HG02623 (cell line): ENCODE measurements around the gene MAPKAP1.
"Not testable (repeated sequence)": the region's sequence is repeated elsewhere in the genome, so short reads cannot be mapped to it uniquely, and the experiment has no call there.

Experiments
- ATAC-seq: cut with Tn5 transposase; IDR thresholded peaks from one replicate; pipeline ENCODE4 v1.9.1; 2021; ENCODE audit warnings: moderate library complexity; ENCODE audit not compliant: unreplicated experiment

The MAPKAP1 gene

DNA sequence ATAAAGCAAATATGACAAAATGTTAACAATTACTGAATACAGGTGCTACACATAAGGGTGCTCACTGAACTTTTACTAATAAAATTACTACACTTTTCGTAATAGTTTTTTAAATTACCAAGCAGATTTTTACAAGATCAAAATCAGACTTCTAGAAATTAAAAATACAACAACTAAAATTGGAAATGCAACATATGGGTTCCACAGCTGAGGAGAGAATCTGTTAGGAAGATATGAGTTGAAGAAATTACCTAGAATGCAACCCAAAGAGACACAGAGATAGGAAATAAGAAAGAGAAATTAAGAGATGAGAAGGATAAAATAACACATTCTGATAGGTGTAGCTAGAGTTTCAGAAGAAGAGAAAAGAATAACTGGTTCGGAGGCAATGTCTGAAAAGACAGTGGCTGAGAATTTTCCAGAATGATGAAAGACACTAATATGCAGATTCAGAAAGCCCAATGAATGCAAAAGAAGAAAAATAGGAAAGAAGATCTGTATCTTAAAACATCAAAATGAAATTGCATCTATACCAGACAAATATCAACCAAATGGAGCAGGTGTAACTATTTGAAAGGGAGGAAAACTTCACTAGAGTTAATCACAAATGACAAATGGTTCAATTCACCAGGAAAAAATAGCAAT is 95.8 kb downstream of the MAPKAP1 start:
- no peak for ATAC-seq

DNA sequence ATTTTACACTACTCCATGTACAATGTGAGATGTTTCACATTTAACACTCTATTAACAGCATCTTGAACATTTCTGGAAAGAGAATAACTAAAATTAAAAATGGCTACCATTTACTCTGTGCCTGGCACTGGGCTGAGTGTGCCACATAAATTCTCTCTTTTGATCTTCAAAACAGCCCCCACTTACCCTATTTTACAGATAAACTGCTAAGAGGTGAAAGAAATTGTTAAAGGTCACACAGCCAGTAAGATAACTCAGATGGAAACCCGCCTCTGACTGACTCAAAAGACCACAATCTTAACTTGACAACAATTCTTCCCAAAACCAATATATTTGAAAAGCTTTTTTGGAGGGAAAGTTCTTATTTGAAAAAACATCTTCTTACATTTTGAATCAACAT is 97.3 kb downstream of the MAPKAP1 start:
- ATAC-seq = no peak

DNA sequence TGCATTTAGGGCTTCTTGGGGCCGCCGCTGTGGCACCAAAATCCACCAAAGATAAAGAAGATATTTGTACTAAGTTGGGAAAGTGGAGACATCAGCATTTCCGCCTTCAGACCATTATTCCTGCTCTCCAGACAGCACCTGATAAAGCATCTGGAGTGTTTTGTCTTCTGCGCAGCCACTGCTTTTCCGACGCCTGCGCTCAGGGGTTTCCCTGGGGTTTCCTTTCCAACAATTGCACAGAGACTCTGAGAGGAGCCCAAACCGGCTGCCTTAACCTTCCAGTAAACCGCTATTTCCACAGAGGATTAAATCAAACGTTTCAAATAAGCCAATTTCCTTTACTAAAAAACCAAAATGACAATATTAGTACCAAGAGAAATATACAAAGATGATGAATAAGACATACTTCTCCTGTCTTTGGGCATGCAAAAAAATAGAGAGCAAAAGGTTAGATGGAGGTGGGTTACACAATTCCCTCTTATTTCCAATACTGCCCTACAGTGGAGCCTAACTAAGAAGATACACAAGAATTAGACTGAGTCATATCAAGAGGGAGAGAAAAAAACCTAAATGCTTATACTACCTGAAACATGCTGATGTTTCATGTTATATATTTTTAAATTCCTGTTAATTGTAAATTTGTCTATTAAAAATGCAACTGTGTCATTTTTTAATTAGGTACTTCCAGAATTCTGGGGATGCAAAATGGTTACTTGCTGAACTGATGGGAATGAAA is 98.4 kb downstream of the MAPKAP1 start:
- no peak for ATAC-seq

DNA sequence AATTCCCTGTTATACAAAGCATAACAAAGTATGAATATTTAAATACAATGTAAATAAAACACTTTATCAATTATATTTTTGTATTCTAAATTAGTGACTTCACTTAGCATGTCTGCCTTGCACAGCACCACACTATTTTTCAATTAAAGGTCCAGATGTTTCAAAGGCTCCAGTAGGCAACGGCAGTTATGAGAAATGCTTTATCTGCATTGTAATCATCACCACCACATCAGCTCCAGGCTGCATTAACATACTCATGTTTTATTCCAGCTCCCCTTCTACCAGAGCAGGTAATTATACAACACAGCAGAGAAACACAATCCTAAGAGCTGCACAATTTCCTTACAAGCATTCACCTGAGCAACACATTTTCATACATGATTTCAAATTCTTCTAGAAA is 102.8 kb downstream of the MAPKAP1 start:
- no peak for ATAC-seq

DNA sequence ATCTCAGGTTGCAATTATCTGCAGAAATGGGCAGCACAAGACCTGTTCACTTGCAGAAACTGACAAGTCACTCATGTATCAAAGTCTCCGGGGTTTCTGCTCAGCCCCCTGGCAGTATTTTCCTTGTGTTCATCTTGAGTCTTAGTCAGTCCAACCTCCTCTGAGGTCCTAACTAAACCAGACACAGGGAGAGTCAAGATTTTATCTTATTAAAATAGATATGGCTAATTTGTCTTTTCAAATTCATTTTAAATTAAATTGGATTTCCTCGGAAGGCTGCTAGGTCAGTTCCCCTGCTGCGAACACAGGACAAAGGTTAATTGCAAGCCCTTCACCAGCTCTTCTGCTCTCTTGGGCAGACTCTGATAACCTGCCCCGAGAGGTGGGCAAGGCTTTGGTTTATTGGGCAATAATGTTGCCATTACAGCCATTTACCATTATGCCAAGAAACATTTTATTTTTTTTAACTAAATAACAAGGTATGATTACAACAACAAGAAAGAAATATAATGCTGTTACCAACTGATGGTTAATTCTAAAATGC is 103.5 kb downstream of the MAPKAP1 start:
- no peak for ATAC-seq

DNA sequence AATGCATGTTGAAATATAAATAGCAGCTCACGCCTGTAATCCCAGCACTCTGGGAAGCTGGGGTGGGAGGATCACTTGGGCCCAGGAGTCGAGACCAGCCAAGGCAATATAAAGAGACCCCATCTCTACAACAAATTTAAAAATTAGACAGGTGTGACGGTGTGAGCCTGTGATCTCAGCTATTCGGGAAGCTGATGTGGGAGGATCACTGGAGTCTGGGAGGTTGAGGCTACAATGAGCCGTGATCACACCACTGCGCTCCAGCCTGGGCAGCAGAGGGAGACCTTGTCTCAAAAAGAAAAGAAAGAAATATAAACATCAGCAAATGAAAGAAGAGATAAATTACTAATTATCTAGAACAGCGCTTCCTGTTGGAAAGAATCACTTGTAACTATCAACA is 105.0 kb downstream of the MAPKAP1 start:
- no peak for ATAC-seq

DNA sequence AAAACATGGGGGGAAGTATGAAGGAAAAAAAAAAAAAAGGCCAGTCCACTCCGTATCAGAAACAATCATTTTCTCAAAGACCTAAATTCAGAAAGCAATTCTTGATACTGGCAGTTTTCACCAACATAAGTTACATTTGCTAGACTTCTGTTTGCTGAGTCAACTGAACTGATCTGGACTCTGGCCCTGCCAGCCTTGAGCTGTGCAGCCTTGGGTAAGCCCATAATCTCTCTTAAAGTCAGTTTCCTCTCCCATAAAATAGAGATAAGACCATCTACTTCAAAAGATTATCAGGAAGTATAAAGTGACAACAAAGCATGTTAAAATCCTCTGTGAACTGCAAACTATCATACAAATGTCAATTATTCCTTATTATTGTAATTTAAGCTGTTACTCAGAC is 106.8 kb downstream of the MAPKAP1 start:
- no peak for ATAC-seq

DNA sequence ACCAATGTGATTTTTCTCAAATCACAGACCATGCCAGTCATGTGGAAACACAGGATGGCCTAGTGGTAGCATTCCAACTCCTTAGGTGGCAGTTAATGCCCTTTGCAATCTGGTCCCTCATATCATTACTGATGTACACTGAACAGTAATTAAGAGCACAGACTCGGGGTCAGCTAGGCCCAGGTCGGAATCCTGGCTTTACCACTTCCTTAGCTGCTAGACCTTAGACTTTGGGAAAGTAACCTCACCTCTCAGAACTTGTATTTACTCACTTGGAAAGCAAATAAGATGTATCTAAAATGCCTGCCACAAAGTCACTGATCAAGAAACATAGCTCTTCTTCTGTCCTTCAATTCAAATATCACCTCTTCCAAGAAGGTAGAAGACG is 112.8 kb downstream of the MAPKAP1 start:
- no peak for ATAC-seq

DNA sequence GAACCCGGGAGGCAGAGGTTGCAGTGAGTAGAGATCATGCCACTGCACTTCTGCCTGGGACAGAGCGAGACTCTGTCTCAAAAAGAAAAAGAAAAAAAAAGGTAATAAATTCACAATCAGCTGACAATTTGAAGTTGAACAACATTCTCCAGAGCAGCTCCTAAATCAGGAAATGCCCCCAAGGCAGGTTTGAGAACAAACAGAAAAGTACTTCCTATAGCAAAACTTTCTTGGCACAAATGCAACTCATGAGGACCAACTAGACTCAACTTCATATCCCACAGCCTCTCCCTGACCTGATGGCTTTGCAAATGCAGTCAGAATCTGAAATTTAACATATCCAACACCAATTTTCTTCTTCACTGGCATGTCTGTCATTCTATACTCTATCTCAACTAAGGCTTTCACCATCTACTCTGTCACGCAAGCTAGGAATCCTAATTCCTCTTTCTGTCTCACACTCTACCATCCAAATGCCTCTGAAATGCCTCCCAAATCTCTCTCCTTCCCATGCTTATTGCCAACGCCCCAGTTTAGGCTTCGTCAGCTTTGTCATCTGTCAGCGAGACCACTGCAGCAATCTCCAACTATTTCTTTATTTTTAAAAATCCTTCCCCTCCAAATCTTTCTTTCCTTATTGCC is 113.3 kb downstream of the MAPKAP1 start:
- ATAC-seq = no peak

DNA sequence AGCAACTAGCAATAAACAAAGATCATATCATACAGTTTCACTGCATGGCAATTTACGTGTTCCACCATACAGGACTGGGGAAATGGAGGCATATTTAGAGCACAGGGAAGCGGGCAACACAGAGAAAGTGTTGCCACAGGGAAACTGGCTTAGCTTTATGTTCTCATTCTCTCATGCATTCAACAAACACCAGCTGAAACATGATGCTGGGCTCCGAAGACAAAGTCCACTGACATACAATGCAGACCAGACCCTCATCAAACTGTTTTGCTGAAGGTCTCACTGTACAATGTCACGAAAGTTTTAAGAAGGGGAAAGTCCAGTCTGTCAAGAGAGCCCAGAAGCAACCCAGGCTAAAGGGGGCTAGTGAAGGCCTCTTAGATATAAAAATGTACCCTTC is 115.1 kb downstream of the MAPKAP1 start:
- no peak for ATAC-seq

DNA sequence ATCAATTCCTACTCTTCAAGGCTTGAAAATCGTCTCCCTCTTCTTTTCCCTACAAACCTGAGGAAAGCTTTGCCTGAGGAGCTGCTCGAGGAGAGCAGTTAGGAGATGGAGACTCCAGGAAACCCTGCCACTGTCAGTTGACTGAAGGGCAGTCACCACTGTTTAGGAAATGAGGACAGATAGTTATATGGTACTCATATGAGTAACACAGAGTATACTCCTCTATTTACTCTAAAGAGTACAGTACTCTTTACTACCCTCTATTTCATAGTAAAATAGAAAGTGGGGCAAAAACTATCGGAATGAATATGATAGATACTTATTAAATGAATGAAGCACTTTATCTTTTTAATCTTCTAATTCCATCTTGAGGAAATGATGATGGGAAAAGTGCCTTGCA is 115.8 kb downstream of the MAPKAP1 start:
- ATAC-seq = no peak

DNA sequence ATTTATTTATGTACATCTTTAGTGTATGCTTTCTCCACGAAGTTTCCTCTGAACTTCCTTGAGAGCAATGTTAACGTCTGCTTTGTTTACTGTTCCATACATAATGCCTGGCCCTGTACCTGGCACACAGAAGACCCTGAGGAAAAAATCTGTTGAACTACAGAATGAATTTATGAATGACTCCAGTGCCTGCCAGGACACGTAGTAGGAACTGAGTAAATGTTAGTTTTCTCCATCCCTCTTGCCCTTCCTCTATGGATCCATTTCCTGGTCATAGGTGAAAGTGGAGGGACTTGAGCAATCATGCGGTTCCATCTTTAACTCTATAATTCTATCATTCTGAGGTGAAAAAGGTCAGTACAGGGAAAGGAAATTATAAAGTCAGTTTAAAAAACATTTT is 117.7 kb downstream of the MAPKAP1 start:
- no peak for ATAC-seq

DNA sequence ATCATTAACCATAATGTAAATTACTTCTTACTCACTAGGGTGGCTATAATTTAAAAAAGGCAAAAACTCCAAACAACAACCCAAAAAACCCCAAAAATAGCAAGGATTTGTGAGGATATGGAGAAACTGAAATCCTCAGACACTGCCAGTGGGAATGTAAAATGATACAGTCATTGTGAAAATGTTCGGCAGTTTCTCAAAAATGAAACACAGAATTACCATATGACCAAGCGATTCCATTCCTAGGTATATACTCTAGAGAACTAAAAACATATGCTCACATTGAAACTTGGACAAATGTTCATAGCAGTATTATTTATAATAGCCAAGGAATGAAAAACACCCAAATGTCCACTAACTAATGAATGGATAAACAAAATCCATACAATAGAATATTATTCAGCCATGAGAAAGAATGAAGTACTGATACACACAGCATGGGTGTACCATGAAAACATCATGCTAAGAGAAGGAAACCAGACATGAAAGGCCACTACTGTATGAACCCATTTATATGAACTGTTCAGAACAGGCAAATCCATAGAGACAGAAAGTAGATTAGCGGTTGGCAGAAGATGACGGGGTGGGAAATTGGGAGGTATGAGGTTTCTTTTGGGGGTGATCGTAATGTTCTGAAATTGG is 119.1 kb downstream of the MAPKAP1 start:
- no peak for ATAC-seq

DNA sequence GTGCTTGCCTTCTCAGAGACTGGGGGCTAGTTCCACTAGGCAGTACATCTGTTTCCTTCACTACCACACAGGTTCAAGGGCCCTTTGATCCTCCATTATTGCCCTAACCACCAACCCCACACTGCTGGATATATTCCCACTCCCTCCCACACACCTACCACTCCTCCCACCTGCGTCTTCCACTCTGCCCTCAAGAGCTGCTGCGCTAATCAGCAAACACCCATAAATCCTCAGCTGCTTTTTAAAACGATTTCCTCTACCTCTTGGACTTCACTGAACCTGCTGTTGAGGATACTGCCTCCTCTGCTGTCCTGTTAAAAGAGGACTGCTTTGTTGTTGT is 120.9 kb downstream of the MAPKAP1 start:
- ATAC-seq = no peak

DNA sequence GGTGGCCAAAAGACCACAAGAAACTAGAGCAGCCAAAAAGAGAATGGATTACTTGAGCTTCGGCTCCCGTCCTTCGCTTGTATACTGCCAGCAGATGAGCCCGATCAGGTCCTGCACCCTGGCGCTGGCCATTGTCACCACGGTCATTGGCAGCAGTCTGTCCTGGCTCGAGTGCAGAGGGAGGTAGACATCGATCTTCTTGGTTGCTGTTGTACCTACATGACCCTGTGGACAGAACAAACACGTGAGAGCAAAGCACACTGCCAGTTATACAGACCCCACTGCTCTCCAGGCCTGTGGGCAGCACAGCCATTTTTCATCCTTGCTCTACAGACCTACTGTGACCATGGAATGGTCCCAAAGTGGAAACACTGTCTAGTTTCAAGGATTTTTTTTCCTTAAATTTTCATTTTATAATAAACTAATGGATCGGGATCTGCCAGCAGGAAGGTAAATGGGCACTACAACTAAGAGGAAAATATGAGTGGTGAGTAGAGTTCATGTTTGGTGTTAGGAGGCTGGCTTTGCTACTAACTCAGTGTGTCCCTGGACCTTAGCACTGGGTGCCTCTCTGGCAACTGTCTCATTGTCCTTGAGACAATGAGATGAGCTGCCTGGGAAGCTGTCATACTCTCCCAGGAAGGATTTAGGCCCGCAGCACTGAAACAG is 121.4 kb downstream of the MAPKAP1 start:
- no peak for ATAC-seq

DNA sequence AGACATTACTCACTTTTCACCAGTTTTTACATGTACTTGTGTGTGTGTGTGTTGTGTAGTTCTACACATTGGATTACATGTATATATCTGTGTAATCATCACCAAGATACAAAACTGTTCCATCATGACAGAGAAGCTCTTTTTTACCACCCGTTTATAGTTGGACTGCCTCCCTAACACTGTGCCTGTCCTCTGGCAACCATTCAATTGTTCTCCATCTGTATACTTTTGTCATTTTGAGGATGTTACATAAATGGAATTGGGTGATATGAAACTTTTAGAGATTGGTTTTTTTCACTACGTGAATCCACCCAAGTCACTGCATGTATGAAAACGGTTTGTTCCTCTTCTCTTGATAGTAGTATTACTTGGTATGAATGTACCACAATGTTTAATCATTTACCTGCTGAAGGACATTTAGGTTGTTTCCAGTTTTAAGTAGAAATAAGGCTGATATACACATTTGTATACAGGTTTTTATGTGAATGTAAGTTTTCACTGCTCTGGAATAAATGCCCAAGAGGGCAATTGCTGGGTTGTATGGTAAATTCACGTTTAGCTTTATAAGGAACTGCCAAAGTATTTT is 126.2 kb downstream of the MAPKAP1 start:
- ATAC-seq = no peak

DNA sequence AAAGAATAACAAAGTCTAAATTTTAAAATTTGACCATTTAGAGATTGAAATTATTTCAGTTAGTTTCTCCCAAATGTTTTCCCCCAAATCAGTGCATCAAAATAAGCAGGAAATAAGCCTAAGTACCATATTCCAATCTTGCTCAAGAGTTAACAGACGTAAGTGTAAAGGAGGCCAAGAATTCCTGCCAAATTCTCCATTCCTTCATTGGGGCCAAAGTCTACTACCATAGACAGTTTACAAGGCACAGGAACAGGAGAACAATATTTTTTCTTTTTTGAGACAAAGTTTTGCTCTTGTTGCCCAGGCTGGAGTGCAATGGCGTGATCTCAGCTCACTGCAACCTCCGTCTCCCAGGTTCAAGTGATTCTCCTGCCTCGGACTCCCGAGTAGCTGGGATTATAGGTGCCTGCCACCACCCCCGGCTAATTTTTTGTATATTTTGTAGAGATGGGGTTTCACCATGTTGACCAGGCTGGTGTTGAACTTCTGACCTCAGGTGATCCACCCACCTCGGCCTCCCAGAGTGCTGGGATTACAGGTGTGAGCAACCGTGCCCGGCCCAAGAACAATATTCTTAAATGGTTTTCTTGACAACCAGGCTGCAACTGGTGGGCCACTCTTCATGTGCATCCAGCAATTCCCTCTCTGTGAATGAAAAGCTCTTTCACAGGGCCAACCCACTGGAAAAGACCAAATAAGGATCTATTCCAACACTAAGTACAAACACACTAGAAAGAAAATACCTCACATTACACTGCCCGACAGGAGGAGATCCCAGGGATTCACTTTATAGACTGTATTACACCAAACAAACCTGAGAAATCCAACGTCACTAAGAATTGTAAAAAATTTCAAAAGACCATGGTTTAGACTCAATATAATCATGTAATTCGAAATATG is 127.7 kb downstream of the MAPKAP1 start:
- ATAC-seq = no peak

DNA sequence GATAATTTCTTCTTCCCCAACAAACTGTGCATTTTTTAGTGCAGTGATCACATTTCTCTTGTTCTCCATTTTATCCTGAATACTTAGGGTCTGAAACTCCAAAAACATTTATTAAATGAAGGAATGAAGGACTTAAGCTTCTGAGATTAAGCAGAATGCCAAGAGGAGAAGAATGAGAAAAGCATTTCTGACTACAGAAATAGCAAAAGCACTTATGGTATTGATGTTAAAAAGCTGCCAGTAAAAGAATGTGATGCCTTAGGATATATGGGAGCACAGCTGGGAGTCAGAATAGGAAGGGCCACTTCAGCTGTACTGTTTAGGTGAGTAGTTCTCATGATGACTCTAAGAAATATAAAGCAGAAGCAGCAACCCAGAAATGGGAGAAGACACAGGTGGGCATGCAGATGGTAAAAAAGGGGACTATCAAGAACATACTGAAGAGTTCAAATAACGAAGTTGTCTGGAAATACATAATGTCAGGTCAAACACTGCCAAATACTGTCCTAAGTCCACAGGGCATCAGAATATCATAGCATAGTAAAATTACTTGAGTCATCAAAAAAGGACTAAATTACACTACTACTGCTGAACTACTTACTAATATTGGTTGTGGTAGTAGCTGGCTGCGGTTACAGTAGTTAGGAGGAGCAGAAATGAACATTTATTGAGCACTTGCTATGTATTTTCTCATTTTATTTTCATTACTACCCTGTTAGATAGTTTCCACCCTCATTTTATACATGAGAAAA is 132.7 kb downstream of the MAPKAP1 start:
- ATAC-seq = no peak

DNA sequence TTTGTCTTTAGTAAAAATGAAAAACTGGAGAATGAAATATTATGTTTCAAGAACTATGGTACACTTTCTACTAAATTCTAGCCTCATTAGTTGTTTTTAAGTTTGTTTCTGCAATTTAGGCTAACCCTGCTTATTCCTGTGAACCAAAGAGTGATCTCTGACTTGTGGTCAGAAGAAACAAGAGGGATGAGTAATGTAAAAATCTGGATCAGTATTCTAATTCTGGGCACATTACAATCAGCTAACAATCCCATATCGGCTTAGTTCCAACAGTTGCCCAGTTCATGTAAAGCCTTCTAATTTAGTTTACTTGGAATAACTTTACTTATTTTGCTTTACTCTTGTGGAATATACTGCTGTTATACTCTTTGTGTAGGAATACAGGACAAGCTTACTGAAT is 134.5 kb downstream of the MAPKAP1 start:
- ATAC-seq = not testable (repeated sequence)
